AG09309 (cell line): ENCODE results near the gene APCDD1L.

Experiments used
- DNase-seq: peaks from one replicate; pipeline ENCODE4 v3.0.0-alpha.2; 2010; ENCODE audit warnings: low read depth
- H3K4me3 ChIP-seq: 2 replicates; pipeline ENCODE4 v1.5.1; 2011; ENCODE audit warnings: mild to moderate bottlenecking, low read depth, low read length, moderate library complexity; ENCODE audit not compliant: control insufficient read depth
- CTCF ChIP-seq: IDR thresholded peaks from 2 replicates; pipeline ENCODE4 v1.5.1; 2011; ENCODE audit warnings: mild to moderate bottlenecking, low read depth, low read length, inconsistent platforms; ENCODE audit not compliant: insufficient read depth, control insufficient read depth; ENCODE audit errors: missing control alignments

The APCDD1L gene

GRCh38 chr20:58486207-58486606 lies 29.0 kb downstream of the APCDD1L start:
- DNase-seq: no peak
- no peak overlapping the region for H3K4me3 ChIP-seq
- TF ChIP-seq CTCF: no peak

- no peak overlapping the region for H3K4me3 ChIP-seq
- no peak for DNase-seq
- TF ChIP-seq CTCF: no peak
These were observed 29.8 kb downstream of the APCDD1L start for GRCh38 chr20:58485393-58485792.

- no peak overlapping the region for H3K4me3 ChIP-seq
- no peak for DNase-seq
- TF ChIP-seq CTCF: no peak
These were observed 31.7 kb downstream of the APCDD1L start for GRCh38 chr20:58483470-58483869.

- no peak for DNase-seq
- no peak overlapping the region for H3K4me3 ChIP-seq
- TF ChIP-seq CTCF: no peak
These were observed 32.1 kb downstream of the APCDD1L start for GRCh38 chr20:58483051-58483450.

GRCh38 chr20:58482416-58482815 lies 32.8 kb downstream of the APCDD1L start:
- DNase-seq: no peak
- H3K4me3 ChIP-seq: no peak overlapping the region
- no peak for TF ChIP-seq CTCF

- DNase-seq: no peak
- TF ChIP-seq CTCF: peak; percentile 57
- H3K4me3 ChIP-seq: no peak overlapping the region
These were observed 33.6 kb downstream of the APCDD1L start for GRCh38 chr20:58481481-58482021.
